SH-SY5Y (cell line): ENCODE results near the gene TSPAN5.

ENCODE experiments used
- GATA2 ChIP-seq: IDR thresholded peaks from 2 replicates; pipeline ENCODE4 v1.6.1; 2011; ENCODE audit warnings: mild to moderate bottlenecking, low read depth, low read length
- GATA3 ChIP-seq: IDR thresholded peaks from 2 replicates; pipeline ENCODE4 v1.6.1; 2011; ENCODE audit warnings: low read depth, mild to moderate bottlenecking, low read length, moderate library complexity

TSPAN5 gene

GRCh38 chr4:98510340-98510739, 148.1 kb downstream of the TSPAN5 start:
- no peak for TF ChIP-seq GATA2

GRCh38 chr4:98509721-98510120, 148.7 kb downstream of the TSPAN5 start:
- TF ChIP-seq GATA3: no peak
- TF ChIP-seq GATA2: no peak

DNA sequence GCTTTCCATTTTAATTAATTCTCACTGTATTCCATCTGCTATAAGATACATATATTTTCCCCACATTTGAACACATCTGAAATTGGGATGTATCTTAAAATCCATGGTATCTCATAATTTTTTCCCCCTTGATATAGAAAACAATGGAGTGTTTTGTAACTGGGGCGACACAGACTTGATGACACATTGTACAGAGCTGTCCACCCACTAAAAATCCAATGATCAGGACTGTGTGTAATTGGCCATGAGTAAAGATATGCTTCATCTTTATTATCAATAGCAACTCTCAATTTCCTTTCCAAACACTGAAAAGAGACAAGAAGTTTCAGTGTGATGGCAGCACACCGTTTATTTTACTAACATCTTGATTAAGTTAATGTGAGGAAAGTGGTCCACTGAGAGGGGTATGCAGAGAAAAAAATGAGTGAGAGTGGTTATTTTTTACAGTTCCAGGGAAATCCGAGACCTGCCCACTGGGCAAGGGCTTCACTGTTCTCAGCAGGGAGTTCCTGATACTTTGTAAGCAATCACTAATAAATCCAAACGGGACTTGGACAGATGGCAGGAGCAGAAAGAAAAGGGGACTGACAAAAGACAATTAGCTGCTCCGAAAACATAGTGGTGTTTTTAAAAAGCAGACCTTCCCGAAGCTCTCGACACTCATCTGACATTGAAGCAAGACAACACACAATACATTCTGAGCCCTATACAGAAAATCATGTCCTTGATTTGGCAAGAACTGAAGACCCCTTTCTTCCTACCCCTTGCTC, 149.4 kb downstream of the TSPAN5 start:
- TF ChIP-seq GATA2 (no peak), GATA3 (no peak)

- TF ChIP-seq GATA3 (no peak), GATA2 (no peak)
These were observed 150.2 kb downstream of the TSPAN5 start for GRCh38 chr4:98508248-98508647.

- no peak for TF ChIP-seq GATA2
- no peak for TF ChIP-seq GATA3
These were observed 151.1 kb downstream of the TSPAN5 start for GRCh38 chr4:98507299-98507698.

DNA sequence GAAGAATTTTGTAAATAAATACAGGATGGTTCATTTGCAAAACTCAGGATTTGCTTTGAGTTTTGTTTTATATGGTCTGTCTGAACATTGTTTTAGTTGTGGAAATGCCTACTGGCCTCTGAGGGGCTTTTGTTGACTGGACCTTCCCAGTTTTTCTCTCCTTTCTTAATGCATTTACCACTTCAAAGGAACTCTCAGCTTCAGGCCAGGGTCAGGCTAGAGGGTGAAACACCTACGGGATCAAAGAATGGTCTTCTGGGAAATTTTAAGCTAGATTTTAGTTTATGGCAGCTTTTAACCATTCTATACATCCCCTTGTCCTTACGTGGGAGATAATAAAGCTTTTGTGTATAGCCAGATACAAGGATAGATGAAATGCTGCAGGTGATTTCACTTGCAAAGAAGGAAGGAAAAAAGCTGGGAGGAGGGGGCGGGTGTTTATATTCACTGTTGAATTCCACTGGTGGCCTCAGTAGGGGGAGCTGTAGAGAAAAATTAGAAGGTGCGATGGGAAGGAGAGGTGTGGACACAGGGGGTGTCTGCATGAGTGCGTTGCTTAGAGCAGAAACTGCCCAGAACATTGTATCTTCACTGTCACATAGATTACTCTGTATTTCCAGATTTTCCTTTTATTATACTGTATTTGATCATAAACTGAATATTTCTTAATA, 151.8 kb downstream of the TSPAN5 start:
- TF ChIP-seq GATA2 (no peak), GATA3 (no peak)

DNA sequence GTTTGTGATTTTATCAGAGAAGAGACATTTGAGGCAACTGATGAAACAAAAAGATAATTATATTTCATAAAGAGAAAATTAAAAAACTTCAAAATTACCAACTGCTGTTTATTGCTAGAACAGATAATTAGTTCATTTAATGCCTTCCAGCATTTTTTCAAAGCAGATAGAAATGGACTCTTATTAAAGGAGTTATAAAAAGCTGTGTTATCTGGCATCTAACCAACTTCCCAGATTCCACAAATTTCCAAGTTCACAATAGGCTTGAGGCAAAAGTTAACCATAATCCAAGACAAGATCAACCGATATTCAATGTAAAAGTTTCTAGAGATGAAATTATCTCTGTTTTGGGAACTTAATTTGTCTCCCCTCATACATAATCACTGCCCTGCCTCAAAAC, 152.4 kb downstream of the TSPAN5 start:
- TF ChIP-seq GATA2 (no peak), GATA3 (peak; percentile 19; the same call in 1 of the 2 replicates)

- no peak for TF ChIP-seq GATA2
- no peak for TF ChIP-seq GATA3
These were observed 154.3 kb downstream of the TSPAN5 start for GRCh38 chr4:98504091-98504490.

- TF ChIP-seq GATA2 (no peak), GATA3 (no peak)
These were observed 154.7 kb downstream of the TSPAN5 start for GRCh38 chr4:98503676-98504075.

- TF ChIP-seq GATA3 (no peak), GATA2 (no peak)
These were observed 155.8 kb downstream of the TSPAN5 start for GRCh38 chr4:98502624-98503023.

DNA sequence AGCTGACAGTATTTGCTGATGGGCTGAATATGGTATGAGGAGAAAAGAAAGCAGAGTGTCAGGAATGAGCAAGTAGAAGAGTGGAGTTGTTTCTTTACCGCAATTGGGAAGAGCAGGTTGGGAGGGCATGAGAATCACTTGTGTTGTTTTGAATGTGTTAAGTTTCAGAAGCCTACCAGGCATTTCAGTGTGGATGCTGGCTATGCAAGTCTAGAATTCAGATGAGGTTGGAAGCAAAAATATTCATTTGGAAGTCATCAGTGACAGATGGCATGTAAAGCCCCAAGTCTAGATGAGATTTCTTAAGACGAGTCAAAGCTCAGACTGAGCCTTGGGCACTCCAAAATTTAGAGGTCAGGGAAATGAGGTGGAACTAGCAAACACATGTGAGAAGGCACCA, 156.4 kb downstream of the TSPAN5 start:
- no peak for TF ChIP-seq GATA2
- TF ChIP-seq GATA3: no peak

- TF ChIP-seq GATA3 (no peak), GATA2 (no peak)
These were observed 157.0 kb downstream of the TSPAN5 start for GRCh38 chr4:98501383-98501782.

- TF ChIP-seq GATA2 (no peak), GATA3 (no peak)
These were observed 159.6 kb downstream of the TSPAN5 start for GRCh38 chr4:98498774-98499173.

GRCh38 chr4:98496152-98496845, 162.1 kb downstream of the TSPAN5 start:
- no peak for TF ChIP-seq GATA2
- TF ChIP-seq GATA3: no peak

- no peak for TF ChIP-seq GATA3
- TF ChIP-seq GATA2: no peak
These were observed 165.1 kb downstream of the TSPAN5 start for GRCh38 chr4:98493296-98493695.
